Astrocyte (in vitro differentiated cells and primary cell): ENCODE measurements around the gene KIAA1549.

ENCODE experiments used
- EZH2 ChIP-seq: IDR thresholded peaks from 2 replicates; pipeline ENCODE4 v1.6.1; 2012; ENCODE audit warnings: mild to moderate bottlenecking, low read length, inconsistent platforms; ENCODE audit not compliant: insufficient read depth
- TF ChIP-seq, protein P1 (sequence below): IDR thresholded peaks from 2 replicates; pipeline ENCODE4 v1.5.1; 2011; ENCODE audit warnings: low read depth, mild to moderate bottlenecking, inconsistent platforms, low read length, moderate library complexity; ENCODE audit not compliant: insufficient read depth

GRCh38 chr7:138880881-138881578 lies 100.2 kb downstream of the KIAA1549 start:
- TF ChIP-seq, protein P1, sequence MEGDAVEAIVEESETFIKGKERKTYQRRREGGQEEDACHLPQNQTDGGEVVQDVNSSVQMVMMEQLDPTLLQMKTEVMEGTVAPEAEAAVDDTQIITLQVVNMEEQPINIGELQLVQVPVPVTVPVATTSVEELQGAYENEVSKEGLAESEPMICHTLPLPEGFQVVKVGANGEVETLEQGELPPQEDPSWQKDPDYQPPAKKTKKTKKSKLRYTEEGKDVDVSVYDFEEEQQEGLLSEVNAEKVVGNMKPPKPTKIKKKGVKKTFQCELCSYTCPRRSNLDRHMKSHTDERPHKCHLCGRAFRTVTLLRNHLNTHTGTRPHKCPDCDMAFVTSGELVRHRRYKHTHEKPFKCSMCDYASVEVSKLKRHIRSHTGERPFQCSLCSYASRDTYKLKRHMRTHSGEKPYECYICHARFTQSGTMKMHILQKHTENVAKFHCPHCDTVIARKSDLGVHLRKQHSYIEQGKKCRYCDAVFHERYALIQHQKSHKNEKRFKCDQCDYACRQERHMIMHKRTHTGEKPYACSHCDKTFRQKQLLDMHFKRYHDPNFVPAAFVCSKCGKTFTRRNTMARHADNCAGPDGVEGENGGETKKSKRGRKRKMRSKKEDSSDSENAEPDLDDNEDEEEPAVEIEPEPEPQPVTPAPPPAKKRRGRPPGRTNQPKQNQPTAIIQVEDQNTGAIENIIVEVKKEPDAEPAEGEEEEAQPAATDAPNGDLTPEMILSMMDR, result no peak
- TF ChIP-seq EZH2, result no peak
